ENCODE measurements around the gene MPND.

The MPND gene

GRCh38 chr19:4350726-4351125 lies 7.4 kb downstream of the MPND start:
- no peak for DNase-seq

GRCh38 chr19:4352701-4353121 lies 9.3 kb downstream of the MPND start:
- DNase-seq: peak; percentile 44

- DNase-seq: no peak
These were observed 10.9 kb downstream of the MPND start for GRCh38 chr19:4354282-4354681.

- no peak for DNase-seq
These were observed 11.5 kb downstream of the MPND start for GRCh38 chr19:4354897-4355296.

DNA sequence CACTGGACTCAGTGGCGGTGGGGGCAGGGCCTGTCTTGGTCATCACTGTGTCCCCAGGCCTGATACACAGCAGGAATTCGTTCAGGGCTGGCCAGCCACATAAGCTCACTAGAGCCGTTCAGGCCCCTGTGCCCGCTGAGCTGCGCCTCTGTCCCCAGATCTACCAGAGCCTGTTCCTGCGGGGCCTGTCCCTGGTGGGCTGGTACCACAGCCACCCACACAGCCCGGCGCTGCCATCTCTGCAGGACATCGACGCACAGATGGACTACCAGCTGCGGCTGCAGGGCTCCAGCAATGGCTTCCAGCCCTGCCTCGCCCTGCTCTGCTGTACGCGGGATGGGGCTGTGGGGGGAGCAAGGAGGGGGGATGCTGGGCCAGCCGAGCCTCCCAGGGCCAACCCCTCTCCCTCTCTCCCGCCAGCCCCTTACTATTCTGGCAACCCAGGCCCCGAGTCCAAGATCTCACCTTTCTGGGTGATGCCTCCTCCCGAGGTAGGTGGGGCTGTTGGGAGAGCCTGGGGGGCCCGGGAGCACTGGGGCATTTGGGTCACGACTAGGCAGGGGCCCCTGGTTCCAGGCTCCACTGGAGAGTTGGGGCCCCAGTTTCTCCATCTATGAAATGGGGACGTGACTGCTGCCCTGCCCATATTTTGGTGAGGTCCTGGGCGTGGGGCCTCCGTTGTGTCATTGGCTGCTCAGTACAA lies 13.9 kb downstream of the MPND start:
- DNase-seq: no peak

DNA sequence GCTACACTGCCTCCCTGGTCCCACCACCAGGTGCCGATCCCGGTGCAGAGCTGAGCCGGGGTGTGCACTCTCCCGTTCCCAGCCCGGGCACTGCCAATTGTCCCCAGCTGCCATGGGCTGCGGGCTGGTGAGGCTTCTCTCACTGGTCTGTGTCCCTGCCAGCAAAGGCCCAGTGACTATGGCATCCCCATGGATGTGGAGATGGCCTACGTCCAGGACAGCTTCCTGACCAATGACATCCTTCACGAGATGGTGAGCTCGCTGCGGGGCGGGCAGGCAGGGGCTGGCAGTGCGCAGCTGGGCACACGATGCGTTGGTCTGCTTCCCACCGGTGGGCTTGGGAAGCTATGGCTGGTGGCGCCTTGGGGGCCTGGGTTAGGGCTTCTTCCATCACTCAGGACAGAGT lies 14.6 kb downstream of the MPND start:
- DNase-seq: no peak

- DNase-seq: no peak
These were observed 15.6 kb downstream of the MPND start for GRCh38 chr19:4358709-4359626.

GRCh38 chr19:4359627-4360000 lies 16.3 kb downstream of the MPND start:
- no peak for DNase-seq

- no peak for DNase-seq
These were observed 16.8 kb downstream of the MPND start for GRCh38 chr19:4360081-4360569.

DNA sequence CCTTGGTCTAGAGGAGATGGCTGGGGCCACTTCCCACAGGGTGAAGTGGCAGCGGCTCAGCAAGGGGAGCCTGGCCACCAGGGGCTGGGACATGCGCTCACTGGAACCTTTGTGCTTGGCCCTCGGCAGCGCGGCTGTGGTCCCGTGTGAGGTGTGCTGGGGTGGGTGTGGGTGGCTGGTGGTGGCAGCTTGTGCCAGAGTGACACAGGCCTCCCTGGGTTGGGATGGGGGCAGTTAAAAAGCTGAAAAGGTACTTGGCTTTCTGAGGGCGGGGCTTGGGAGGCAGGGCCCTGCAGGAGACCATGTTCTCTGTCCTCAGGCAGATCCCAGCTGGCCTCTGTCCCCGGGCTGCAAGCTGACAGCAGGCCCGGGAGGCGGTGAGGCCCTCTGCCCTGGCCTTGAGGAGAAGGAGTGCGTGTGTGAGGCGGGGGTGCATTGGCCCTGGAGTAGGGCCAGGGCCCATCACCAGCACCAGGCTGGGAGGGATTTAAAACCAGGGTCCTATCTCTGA lies 17.3 kb downstream of the MPND start:
- DNase-seq: no peak

DNA sequence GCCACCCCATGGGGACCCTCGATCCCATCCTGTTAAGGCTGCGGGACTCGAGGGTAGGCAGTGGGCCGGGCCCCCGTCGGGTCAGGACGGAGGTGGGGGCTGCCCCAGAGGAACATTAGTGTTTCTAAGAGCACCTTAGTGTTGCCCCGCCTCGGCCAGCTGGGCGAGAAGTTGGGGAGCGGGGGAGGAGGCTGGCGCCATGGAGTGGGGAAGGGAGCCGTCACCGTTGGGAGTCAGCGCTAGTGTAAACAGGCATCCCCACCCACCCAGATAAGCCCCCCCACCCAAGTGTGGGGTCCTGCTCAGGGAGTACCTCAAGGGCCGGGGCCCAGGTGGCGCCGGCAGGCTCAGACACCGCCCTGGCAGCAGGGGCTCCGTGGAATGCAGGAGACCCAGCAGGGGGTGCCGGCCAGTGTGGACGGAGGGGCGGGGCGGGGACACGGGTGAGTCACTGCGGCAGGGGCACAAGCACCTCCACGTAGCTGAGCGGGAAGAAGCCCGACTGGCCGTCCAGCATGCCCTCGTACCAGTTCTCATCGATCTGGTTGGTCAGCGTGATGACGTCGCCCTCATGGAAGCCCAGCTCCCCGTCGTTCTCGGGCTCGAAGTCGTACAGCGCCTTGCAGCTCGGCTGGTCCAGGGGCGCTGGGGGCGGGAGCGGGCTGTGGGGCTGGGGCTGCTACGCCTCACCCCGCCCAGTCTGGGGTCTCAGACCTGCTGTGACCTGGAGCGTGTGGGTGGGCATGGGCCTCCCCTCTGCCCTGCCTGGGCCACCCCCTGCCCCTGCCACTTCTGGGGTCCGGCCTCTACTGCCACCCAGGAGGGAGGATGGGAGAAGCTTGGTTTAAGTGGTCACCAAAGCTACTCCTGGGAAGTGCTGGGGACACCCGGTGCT lies 18.0 kb downstream of the MPND start:
- DNase-seq: no peak

DNA sequence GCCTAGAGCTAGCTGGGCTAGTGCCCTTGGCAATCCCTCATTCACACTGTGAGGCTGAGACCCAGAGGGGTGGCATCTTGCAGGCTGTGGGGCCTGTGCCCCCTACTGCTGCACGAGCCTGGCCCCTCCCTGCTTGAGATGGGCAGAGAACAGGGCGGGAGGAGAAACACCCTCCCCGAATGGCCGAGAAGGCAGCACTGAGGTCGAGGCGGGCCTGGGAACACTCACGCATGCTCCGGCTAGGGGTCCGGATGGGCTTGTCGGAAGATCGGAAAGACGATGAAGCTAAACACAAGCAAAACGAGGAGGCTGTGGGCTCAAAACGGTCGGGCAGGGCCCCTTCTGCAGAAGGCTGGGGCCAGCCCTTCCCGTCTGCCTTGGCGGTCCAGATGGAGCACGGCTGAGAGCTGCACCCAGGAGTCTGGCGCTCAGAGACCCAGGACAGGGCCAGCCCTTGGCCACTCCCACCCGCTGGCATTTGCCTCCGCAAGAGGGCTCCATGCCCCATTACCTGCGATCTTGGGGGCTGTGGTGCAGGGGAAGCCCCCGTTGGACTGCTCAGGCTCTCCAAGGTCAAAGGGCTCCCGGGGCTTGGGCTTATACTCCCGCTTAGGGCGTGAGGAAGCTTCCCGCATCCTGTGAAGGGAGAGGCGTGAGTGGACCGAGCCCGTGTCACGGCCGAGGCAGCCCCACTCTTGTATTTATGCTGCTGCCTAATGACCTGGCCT lies 18.9 kb downstream of the MPND start:
- DNase-seq: no peak

- no peak for DNase-seq
These were observed 19.6 kb downstream of the MPND start for GRCh38 chr19:4362831-4363545.

- no peak for DNase-seq
These were observed 20.4 kb downstream of the MPND start for GRCh38 chr19:4363571-4364304.

DNA sequence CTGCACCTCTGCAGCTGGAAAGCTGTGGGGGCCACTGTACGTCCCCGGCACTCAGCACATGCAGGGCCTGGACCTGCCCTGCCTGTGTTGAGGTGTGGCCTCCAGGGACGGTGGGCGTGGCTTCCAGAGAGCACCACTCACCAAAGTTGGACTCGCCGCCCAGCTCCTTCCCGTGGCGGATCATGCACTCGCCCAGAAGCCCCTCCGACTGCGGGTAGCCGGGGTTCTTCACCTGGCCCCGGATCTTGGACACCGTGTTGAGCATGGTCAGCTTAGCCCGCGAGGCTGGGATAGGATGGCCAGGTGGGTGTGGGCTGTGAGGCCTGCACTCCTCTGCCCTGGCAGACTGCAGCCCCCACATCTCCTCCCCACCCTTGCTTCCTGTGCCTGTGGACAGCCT lies 22.0 kb downstream of the MPND start:
- no peak for DNase-seq

- DNase-seq: no peak
These were observed 22.7 kb downstream of the MPND start for GRCh38 chr19:4365791-4366665.

DNA sequence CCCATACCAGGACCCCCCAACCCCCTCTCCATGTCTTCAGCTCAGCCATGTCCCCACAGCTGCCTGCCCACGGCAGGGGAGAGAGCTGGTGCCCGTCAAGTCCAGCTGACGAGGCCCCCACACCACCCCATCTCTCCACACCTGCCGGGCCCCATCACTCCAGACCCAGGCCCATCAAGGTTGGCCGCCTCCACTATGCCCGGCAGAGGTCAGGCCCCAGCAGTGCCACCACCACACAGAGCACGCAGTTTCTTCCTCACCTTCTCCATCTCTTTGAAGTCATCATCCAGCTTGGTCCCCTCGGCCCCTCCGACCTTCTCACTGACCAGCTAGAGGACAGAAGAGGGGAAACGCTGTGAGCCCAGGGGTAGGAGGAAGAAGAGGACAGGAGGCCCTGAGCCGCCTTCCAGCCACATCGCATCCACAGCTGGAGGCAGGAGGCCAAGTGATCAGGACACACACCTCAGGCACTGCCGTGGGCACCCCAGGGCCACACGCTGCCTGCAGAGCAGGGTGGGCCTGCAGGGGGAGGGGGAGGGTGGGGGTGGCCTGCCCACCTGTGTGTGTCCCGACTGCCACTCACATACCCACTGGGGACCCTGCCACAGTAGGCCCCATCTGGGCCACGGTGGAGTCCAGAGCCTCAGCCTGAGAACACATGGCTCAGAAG lies 23.4 kb downstream of the MPND start:
- DNase-seq: no peak

DNA sequence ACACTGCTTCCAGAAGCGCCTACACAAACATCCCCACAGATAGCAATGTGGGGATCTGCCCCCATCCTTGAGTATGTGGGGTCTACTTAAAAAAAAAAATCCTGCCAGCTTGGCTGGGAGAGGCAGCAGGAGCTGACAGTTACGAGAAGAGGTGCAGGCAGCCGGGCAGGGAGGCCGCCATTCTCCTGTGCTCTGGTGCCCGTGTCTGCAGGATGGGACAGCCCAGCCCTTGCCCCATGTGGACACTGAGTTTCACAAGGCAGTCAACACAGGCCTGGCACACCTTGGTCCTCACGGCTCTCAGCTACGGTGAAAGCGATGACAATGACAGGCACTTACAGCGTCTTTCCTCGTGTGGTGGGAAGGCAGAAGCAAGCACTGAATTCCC lies 24.0 kb downstream of the MPND start:
- no peak for DNase-seq

DNA sequence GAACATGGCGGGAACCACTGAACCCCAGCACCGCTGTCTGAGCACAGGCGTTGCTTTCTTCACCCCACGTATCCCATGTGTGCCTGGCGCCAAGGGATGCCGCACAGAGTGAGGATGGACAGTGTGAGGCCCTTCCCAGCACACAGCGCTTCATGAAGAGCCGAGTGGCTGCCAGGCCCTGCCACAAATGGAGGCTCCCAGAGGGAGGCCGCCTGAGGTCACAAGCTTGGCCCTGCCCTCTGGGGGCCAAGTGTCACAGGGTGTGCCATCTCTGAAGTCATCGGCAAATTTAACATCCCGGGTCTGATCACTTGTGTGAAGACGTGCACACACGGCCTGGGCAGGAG lies 24.4 kb downstream of the MPND start:
- no peak for DNase-seq

Data from stimulated activated CD4-positive, alpha-beta T cell treated with anti-CD3 and anti-CD28 coated beads, Interleukin-12 subunit alpha, Interleukin-12 subunit beta, amount 100 ng/mL, for 4 hours (primary cell).